Caco-2 (cell line): ENCODE data around the gene TSPAN17. TPM values are rescaled to one million over a fixed set of nuclear protein-coding genes. Genes with fewer than 3 reads are reported as not detected.

Source experiments
- BruUV-seq: library from RNA; stranded (reverse); fragments of 400-500 nt; replicated peaks from 2 replicates; lab custom pipeline; 2021; lab: Mats Ljungman, UMichigan
- CTCF ChIA-PET: fragments of 300-600 bp; sonication (Branson Sonifier 250); formaldehyde crosslinking; loops from one replicate; lab custom pipeline; 2022; ENCODE audit warnings: antibody characterized with exemption; lab: Charles Lee
- POLR2A ChIA-PET: fragments of 300-600 bp; sonication (Branson Sonifier 250); formaldehyde crosslinking; loops from one replicate; lab custom pipeline; 2022; ENCODE audit warnings: antibody characterized with exemption; lab: Charles Lee
- DNase-seq, 2 experiments: peaks; one replicate each; pipeline versions ENCODE4 v3.0.0 to v3.0.0-alpha.2; 2020 to 2022
- H3K27me3 ChIP-seq: replicated peaks from 2 replicates; pipeline ENCODE4 v1.6.0; 2011; ENCODE audit warnings: low read length; ENCODE audit not compliant: control insufficient read depth, insufficient read depth
- H3K36me3 ChIP-seq: 2 replicates; pipeline ENCODE4 v1.5.1; 2011; ENCODE audit warnings: low read length; ENCODE audit not compliant: control insufficient read depth, insufficient read depth
- H3K4me1 ChIP-seq: fragments of 250-450 bp; sonication (Bioruptor Pico); 2 replicates; pipeline ENCODE4 v1.5.1; 2020; ENCODE audit warnings: mild to moderate bottlenecking
- H3K4me3 ChIP-seq: 2 replicates; pipeline ENCODE4 v1.5.1; 2011; ENCODE audit warnings: low read depth, mild to moderate bottlenecking, control low read depth, low read length
- H3K9me3 ChIP-seq: fragments of 250-450 bp; sonication (Bioruptor Pico); 2 replicates; pipeline ENCODE4 v1.5.1; 2020; ENCODE audit warnings: mild to moderate bottlenecking, moderate library complexity
- H3K27ac Mint-ChIP-seq: one replicate; pipeline ENCODE4 v1.8.0; 2022; ENCODE audit warnings: mixed read lengths; ENCODE audit not compliant: unreplicated experiment
- H3K27me3 Mint-ChIP-seq: one replicate; pipeline ENCODE4 v1.8.0; 2022; ENCODE audit warnings: mixed read lengths; ENCODE audit not compliant: insufficient read depth, unreplicated experiment
- H3K36me3 Mint-ChIP-seq: one replicate; pipeline ENCODE4 v1.8.0; 2022; ENCODE audit warnings: mild to moderate bottlenecking, mixed read lengths; ENCODE audit not compliant: insufficient read depth, unreplicated experiment
- H3K4me1 Mint-ChIP-seq: one replicate; pipeline ENCODE4 v1.8.0; 2022; ENCODE audit warnings: low read depth, mixed read lengths; ENCODE audit not compliant: unreplicated experiment
- H3K4me3 Mint-ChIP-seq: one replicate; pipeline ENCODE4 v1.8.0; 2022; ENCODE audit warnings: mild to moderate bottlenecking, moderate library complexity, mixed read lengths; ENCODE audit not compliant: unreplicated experiment
- H3K9me3 Mint-ChIP-seq: one replicate; pipeline ENCODE4 v1.8.0; 2022; ENCODE audit warnings: mixed read lengths; ENCODE audit not compliant: unreplicated experiment
- CTCF ChIP-seq, 2 experiments: fragments of 200-600 bp in 1 of 2; IDR thresholded peaks; 1 replicate in 1 of 2; 2 replicates in 1 of 2; pipeline versions ENCODE4 v1.5.1 to v1.8.0; 2011 to 2022; ENCODE audit warnings: antibody characterized with exemption in 1 of 2, control low read depth in 1 of 2, inconsistent platforms in 1 of 2, low read depth in 1 of 2, low read length in 1 of 2, mild to moderate bottlenecking in 1 of 2, moderate library complexity in 1 of 2; ENCODE audit not compliant: insufficient read depth in 1 of 2, severe bottlenecking in 1 of 2, unreplicated experiment in 1 of 2
- intact Hi-C: fragments of 100-400 bp; cut with micrococcal nuclease; formaldehyde crosslinking; loops from one replicate; pipeline ENCODE4 v1.10.0; 2022; ENCODE audit not compliant: unreplicated experiment
- total RNA-seq: library from RNA; stranded (reverse); gene quantifications from 2 replicates; pipeline ENCODE4 v1.2.3, GENCODE V29; 2022

Gene TSPAN17
- total RNA-seq, 1 experiment from 2014 or later, result 20.5 TPM

GRCh38 chr5:176612855-176613254, 34.4 kb upstream of the TSPAN17 start:
- Mint-ChIP-seq H3K27me3 (peaks cover 24% of the 10 kb centered on the region), H3K4me3 (no peak overlapping the region), H3K36me3 (peaks cover 9% of the 10 kb centered on the region), H3K27ac (no peak overlapping the region), H3K4me1 (peaks cover 8% of the 10 kb centered on the region), H3K9me3 (no peaks in the 10 kb centered on the region)
- no peak for DNase-seq
- BruUV-seq, result no TSS peak
- Histone ChIP-seq H3K4me1 (0 out of 2 replicates have a peak, but pooled peaks cover 6% of the 10 kb centered on the region), H3K4me3 (no peak overlapping the region), H3K9me3 (no peaks in the 10 kb centered on the region), H3K36me3 (no peaks in the 10 kb centered on the region), H3K27me3 (no peaks in the 10 kb centered on the region)
- intact Hi-C loops, result no loop called here
- ChIA-PET POLR2A (no interaction called here), CTCF (no interaction called here)
- TF ChIP-seq CTCF (IDR thresholded peaks at IDR 0.05; ENCODE audit: insufficient read depth in 1 of 2, low read depth in 1 of 2, low read length in 1 of 2, severe bottlenecking in 1 of 2, unreplicated experiment in 1 of 2), result no peak

DNA sequence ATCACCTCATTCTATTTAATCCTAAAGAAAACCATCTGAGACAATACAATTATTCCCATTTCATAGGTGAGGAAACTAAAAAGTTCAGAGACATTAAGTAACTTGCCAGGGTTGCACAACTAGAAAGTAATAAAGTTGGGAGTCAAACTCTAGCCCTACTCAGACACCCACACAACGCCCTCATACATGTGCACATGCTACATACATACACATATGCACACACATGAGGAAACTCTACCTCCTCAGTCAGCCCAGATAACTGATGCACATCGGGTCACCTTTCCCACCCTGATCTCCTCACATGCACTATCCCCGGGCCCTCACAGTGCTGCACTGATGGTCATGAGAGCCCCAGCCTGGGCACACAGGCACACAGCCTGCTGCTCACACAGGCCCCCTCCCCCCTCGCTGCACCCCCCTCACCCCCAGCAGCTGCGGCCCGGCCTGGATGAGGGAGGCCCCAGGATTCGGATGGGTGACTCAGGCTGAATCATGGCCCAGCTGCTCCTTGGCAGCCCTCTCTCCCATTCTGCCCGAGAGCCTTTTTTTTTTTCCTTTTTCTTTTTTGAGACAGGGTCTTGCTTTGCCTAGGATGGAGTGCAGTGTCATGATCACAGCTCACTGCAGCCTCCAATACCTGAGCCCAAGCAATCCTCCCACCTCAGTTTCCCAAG, 32.3 kb upstream of the TSPAN17 start:
- ChIA-PET CTCF (no interaction called here), POLR2A (no interaction called here)
- no peaks in the 10 kb centered on the region for H3K9me3 Mint-ChIP-seq
- Histone ChIP-seq H3K4me1 (peaks cover 4% of the 10 kb centered on the region; the same call in 1 of the 2 replicates), H3K4me3 (no peak overlapping the region), H3K27me3 (no peaks in the 10 kb centered on the region; the same call in none of the 2 replicates), H3K9me3 (no peaks in the 10 kb centered on the region), H3K36me3 (no peaks in the 10 kb centered on the region)
- intact Hi-C loops, result no loop called here
- H3K4me1 Mint-ChIP-seq, result no peaks in the 10 kb centered on the region
- no peak for DNase-seq
- H3K4me3 Mint-ChIP-seq, result no peak overlapping the region
- H3K27me3 Mint-ChIP-seq, result peaks cover 28% of the 10 kb centered on the region
- no TSS peak for BruUV-seq
- no peaks in the 10 kb centered on the region for H3K36me3 Mint-ChIP-seq
- TF ChIP-seq CTCF (IDR thresholded peaks at IDR 0.05; ENCODE audit: insufficient read depth in 1 of 2, low read depth in 1 of 2, low read length in 1 of 2, severe bottlenecking in 1 of 2, unreplicated experiment in 1 of 2), result no peak
- H3K27ac Mint-ChIP-seq, result no peak overlapping the region

GRCh38 chr5:176616511-176616910, 30.8 kb upstream of the TSPAN17 start:
- no peak for TF ChIP-seq CTCF (IDR thresholded peaks at IDR 0.05; ENCODE audit: insufficient read depth in 1 of 2, low read depth in 1 of 2, low read length in 1 of 2, severe bottlenecking in 1 of 2, unreplicated experiment in 1 of 2)
- BruUV-seq, result no TSS peak
- POLR2A ChIA-PET, result no interaction called here
- H3K4me1 ChIP-seq, result peaks cover 6% of the 10 kb centered on the region; the same call in 1 of the 2 replicates
- DNase-seq, result no peak
- CTCF ChIA-PET, result interaction anchor here (0.6 to 0.7 kb wide), 2 partner anchors 43 to 889 kb away, joined by 5 to 6 read pairs; no protein-coding TSS in a partner anchor
- H3K4me3 ChIP-seq, result no peak overlapping the region
- intact Hi-C loops, result no loop called here
- no peaks in the 10 kb centered on the region for H3K9me3 ChIP-seq
- H3K36me3 Mint-ChIP-seq, result no peaks in the 10 kb centered on the region
- peaks cover 34% of the 10 kb centered on the region for H3K27me3 Mint-ChIP-seq
- no peaks in the 10 kb centered on the region for H3K4me1 Mint-ChIP-seq
- no peak overlapping the region for H3K4me3 Mint-ChIP-seq
- H3K9me3 Mint-ChIP-seq, result no peaks in the 10 kb centered on the region
- H3K27me3 ChIP-seq, result peaks cover 6% of the 10 kb centered on the region
- H3K36me3 ChIP-seq, result no peaks in the 10 kb centered on the region
- H3K27ac Mint-ChIP-seq, result no peak overlapping the region
